GM12801 (cell line): ENCODE results near the gene TTC9.

Source experiments
- CTCF ChIP-seq: IDR thresholded peaks from one replicate; pipeline ENCODE4 v1.5.1; 2011; ENCODE audit warnings: control low read depth; ENCODE audit not compliant: insufficient read length; ENCODE audit errors: extremely low read depth

Gene TTC9

GRCh38 chr14:70702161-70702560 lies 60.4 kb downstream of the TTC9 start:
- TF ChIP-seq CTCF = no peak

GRCh38 chr14:70704960-70705359 lies 63.2 kb downstream of the TTC9 start:
- no peak for TF ChIP-seq CTCF

GRCh38 chr14:70706177-70706576 lies 64.5 kb downstream of the TTC9 start:
- TF ChIP-seq CTCF = no peak

GRCh38 chr14:70707138-70708038 lies 65.7 kb downstream of the TTC9 start:
- no peak for TF ChIP-seq CTCF

- no peak for TF ChIP-seq CTCF
Measured at GRCh38 chr14:70708717-70709570, 67.2 kb downstream of the TTC9 start.

GRCh38 chr14:70709726-70710382 lies 68.1 kb downstream of the TTC9 start:
- no peak for TF ChIP-seq CTCF

GRCh38 chr14:70711451-70711850 lies 69.7 kb downstream of the TTC9 start:
- TF ChIP-seq CTCF = no peak
